Heart left ventricle (tissue), 16 donors: ENCODE measurements around the gene ABCB4. TPM values are rescaled to one million over a fixed set of nuclear protein-coding genes. Genes with fewer than 3 reads are reported as not detected.
"Not testable (repeated sequence)": the region's sequence is repeated elsewhere in the genome, so short reads cannot be mapped to it uniquely, and the experiment has no call there.

Experiments used
- ATAC-seq, 4 donors: fragments of 200-7000 bp; cut with Tn5 transposase; one replicate each; pipeline ENCODE4 v1.9.1; 2020 to 2022; ENCODE audit warnings: moderate library complexity in 4 of 4, mild to moderate bottlenecking in 3 of 4, moderate number of reproducible peaks in 1 of 4
- DNase-seq, 5 donors: peaks; one replicate each; pipeline ENCODE4 v3.0.0-alpha.2; 2020
- H3K27ac ChIP-seq, 12 donors: fragments of 200-600 bp; sonication (generic) in 4 of 12; one replicate each; pipeline versions ENCODE4 v1.5.0 to v1.8.0; 2016 to 2022; ENCODE audit warnings: mild to moderate bottlenecking in 2 of 12
- H3K27me3 ChIP-seq, 9 donors: fragments of 200-600 bp; sonication (generic) in 2 of 9; one replicate each; pipeline versions ENCODE4 v1.5.1 to v1.8.0; 2016 to 2022; ENCODE audit warnings: mild to moderate bottlenecking in 3 of 9
- H3K36me3 ChIP-seq, 9 donors: fragments of 200-600 bp; sonication (generic) in 2 of 9; one replicate each; pipeline versions ENCODE4 v1.5.0 to v1.8.0; 2018 to 2022; ENCODE audit warnings: mild to moderate bottlenecking in 2 of 9
- H3K4me1 ChIP-seq, 12 donors: fragments of 200-600 bp; sonication (generic) in 4 of 12; one replicate each; pipeline versions ENCODE4 v1.5.0 to v1.8.0; 2016 to 2022; ENCODE audit warnings: mild to moderate bottlenecking in 3 of 12
- H3K4me3 ChIP-seq, 12 donors: fragments of 200-600 bp; sonication (generic) in 4 of 12; one replicate each; pipeline versions ENCODE4 v1.5.0 to v1.8.0; 2017 to 2022; ENCODE audit warnings: mild to moderate bottlenecking in 9 of 12, moderate library complexity in 4 of 12
- H3K9me3 ChIP-seq, 12 donors: fragments of 200-600 bp; sonication (generic) in 4 of 12; one replicate each; pipeline versions ENCODE4 v1.5.0 to v1.8.0; 2016 to 2022; ENCODE audit warnings: mild to moderate bottlenecking in 1 of 12
- CTCF ChIP-seq, 12 donors: fragments of 200-600 bp; sonication (generic) in 4 of 12; IDR thresholded peaks; one replicate each; pipeline versions ENCODE4 v1.5.0 to v1.8.0; 2018 to 2022; ENCODE audit warnings: antibody characterized with exemption in 12 of 12, mild to moderate bottlenecking in 5 of 12
- POLR2A ChIP-seq, 2 donors: fragments of 450-650 bp; IDR thresholded peaks; one replicate each; pipeline ENCODE4 v1.6.1; 2017; ENCODE audit warnings: antibody characterized with exemption in 2 of 2, mild to moderate bottlenecking in 2 of 2, moderate library complexity in 2 of 2
- WGBS, 4 donors: extraction: QIAGEN DNeasy Blood & Tissue Kit in 2 of 4; methylation state at CpG; one replicate each; pipeline versions ENCODE4 v1.1.5 to v1.1.7; 2013 to 2018; 5-methylcytosine and 5-hydroxymethylcytosine counted together
- intact Hi-C, 10 donors: fragments of 100-400 bp; cut with DNase I; formaldehyde crosslinking; loops; one replicate each; pipeline versions ENCODE4 v1.11.1 to v1.14.2; 2022
- polyA plus RNA-seq, 2 donors: library from polyadenylated mRNA; stranded (reverse); fragments of 200-250 nt; gene quantifications; one replicate each; pipeline ENCODE4 v1.2.3, GENCODE V29; 2013
- total RNA-seq, 9 donors: library from RNA; depleted of rRNA in 2 of 9; stranded (reverse); fragments of >200 nt in 2 of 9; fragmentation: NEBNext Ultra II Directional in 3 of 9; extraction: Animal tissue kit (Norgen Biotek cat#: 25700) in 3 of 9; gene quantifications; one replicate each; pipeline versions ENCODE4 v1.1.0 to v1.2.4, GENCODE V29; 2016 to 2023
- donor health status: ischemic (EF 13 %, LVEDD 7.1; RV severe dilation, severe dysfunction).
- donor health status: healthy with polysubstance abuse.
- donor health status: DM: no; HTN: yes; CAD: no.
- donor health status: DM: no; HTN: no; CAD: no.
- donor health status: ischemic (EF 25% LVEDD 6.9; RV normal size, moderate dysfunction).
- donor health status: ischemic (EF 25% LVEDD 5.7; RV mildly dilated, moderate dysfunction).
- donor health status: healthy.
- donor health status: DM: yes; HTN: yes; CAD: no.
- donor health status: ischemic (EF 35%, LVEDD 5.7; RV mildly dilated, moderate dysfunction).
- donor health status: nonischemic (EF 11% LVEDD 7.7; RV severe dilation, severe dysfunction).
- donor health status: DM: yes; HTN: yes; CAD: no.
- donor health status: PGD.
- donor health status: ischemic (EF 29% LVEDD 5.4; RV normal size, mild dysfunction).
- donor health status: nonischemic (EF 23%, LVEDD 6.1; RV moderate dilation, normal function).

Gene ABCB4
- total and polyA plus RNA-seq, 11 donors = 0.87 to 9.6 (median 6.8) TPM

- intact Hi-C loops, H3K27me3 ChIP-seq, H3K27ac ChIP-seq, ATAC-seq, DNase-seq, H3K9me3 ChIP-seq, H3K36me3 ChIP-seq, H3K4me1 ChIP-seq, H3K4me3 ChIP-seq: not testable (repeated sequence)
- 59 to 64% (median 60%) methylated on average over 16 of the region's 16 CpGs for WGBS, 4 donors
Measured at GRCh38 chr7:87464830-87465533, 10.5 kb downstream of the ABCB4 start.

DNA sequence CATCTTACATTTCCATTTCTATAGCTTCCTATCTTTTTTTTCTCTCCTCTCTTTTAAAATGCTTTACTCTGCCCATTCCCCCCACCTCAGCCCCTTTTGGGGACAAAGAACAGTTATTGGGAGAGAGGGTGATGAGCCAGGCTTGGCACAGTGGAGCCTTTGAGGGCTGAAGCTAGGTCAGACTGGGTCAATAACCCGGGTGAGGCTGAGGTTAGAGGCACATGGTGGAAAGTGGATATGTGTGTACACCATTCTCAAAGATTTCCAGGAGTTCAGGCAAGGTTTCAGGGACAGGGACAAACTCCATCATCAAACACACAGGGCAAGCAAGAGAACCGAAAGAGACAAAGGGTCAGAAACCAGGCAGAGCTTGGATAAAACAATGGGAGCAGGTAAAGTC, 11.5 kb downstream of the ABCB4 start:
- no peak for TF ChIP-seq CTCF (IDR thresholded peaks at IDR 0.05)
- TF ChIP-seq POLR2A (IDR thresholded peaks at IDR 0.05) = no peak
- Histone ChIP-seq H3K27me3 (no peaks in the 10 kb centered on the region), H3K4me3 (no peak overlapping the region), H3K9me3 (no peaks in the 10 kb centered on the region), H3K27ac (no peak overlapping the region), H3K4me1 (peaks cover 0 to 9% (median 0%) of the 10 kb centered on the region in 12 donors), H3K36me3 (peaks cover 0 to 4% (median 0%) of the 10 kb centered on the region in 9 donors)
- WGBS, 4 donors = 68 to 83% (median 76%) methylated on average over 2 of the region's 2 CpGs
- intact Hi-C loops = no loop called here
- DNase-seq (no peak), ATAC-seq (no peak)

DNA sequence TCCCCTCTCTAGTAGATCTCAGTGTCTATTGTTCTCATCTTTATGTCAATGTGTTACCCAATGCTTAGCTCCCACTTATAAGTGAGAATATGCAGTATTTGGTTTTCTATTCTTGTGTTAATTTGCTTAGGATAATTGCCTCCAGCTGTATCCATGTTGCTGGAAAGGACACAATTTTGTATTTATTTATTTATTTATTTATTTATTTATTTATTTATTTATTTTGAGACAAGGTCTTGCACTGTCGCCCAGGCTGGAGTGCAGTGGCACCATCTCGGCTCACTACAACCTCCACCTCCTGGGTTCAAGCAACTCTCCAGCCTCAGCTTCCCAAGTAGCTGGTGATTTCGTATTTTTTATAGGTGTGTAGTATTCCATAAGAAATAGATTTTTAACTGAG, 15.0 kb downstream of the ABCB4 start:
- DNase-seq, H3K4me3 ChIP-seq, H3K4me1 ChIP-seq, H3K27me3 ChIP-seq, intact Hi-C loops, H3K27ac ChIP-seq, H3K9me3 ChIP-seq, H3K36me3 ChIP-seq, ATAC-seq: not testable (repeated sequence)
- WGBS, 4 donors = 90 to 97% (median 94%) methylated on average over 3 of the region's 3 CpGs

DNA sequence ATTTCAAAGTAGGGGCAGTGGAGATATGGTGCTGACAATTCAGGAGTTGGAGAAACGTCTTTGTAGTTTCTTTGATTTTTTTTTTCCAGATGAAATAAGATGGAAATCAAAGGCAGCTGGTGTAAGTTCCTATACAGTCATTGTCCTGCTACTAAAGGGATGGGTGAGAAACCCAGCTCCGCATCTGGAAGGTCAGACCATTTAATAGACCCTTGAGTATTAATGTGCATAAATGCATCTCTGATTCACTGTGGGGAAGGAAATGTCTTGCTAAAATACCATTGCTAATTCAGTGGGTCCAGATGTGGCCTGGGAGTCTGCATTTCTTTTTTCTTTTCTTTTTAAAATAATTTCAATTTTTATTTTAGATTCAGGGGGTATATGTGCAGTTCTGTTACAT, 15.5 kb downstream of the ABCB4 start:
- ATAC-seq = no peak

DNA sequence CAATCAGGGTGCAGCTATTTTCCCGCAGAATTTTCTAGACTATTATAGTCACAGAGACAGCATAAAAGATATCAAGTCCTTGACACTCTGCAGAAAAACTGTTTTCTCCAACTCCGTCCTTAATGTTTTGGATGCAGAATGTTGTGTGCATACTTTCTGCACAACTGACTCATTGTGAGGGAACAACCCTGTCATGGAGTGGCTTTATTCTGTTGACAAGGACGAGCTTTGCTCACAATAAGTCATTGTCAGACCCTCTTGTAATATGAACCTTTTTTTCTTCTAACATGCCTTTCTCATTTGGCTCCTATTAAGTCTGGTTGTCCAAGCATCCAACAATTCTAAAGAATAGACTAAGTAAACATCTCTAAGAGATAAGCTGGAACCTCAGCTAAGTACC, 17.3 kb downstream of the ABCB4 start:
- H3K27ac ChIP-seq = no peak overlapping the region
- WGBS, 4 donors = 71 to 81% (median 77%) methylated on average over 3 of the region's 3 CpGs
- no peak for DNase-seq
- intact Hi-C loops = no loop called here
- H3K27me3 ChIP-seq = no peaks in the 10 kb centered on the region
- ATAC-seq = no peak
- no peak overlapping the region for H3K4me3 ChIP-seq
- TF ChIP-seq CTCF (IDR thresholded peaks at IDR 0.05) (no peak), POLR2A (IDR thresholded peaks at IDR 0.05) (no peak)
- no peaks in the 10 kb centered on the region for H3K9me3 ChIP-seq
- H3K4me1 ChIP-seq = no peaks in the 10 kb centered on the region
- peaks cover 0 to 4% (median 0%) of the 10 kb centered on the region in 9 donors for H3K36me3 ChIP-seq

More for the DNA sequence above, 15.5 kb downstream of the ABCB4 start:
- Histone ChIP-seq H3K9me3 (no peaks in the 10 kb centered on the region), H3K4me3 (no peak overlapping the region), H3K27ac (no peak overlapping the region), H3K27me3 (no peaks in the 10 kb centered on the region), H3K4me1 (peaks cover 0 to 4% (median 0%) of the 10 kb centered on the region in 12 donors), H3K36me3 (peaks cover 0 to 4% (median 0%) of the 10 kb centered on the region in 9 donors)
- TF ChIP-seq CTCF (IDR thresholded peaks at IDR 0.05) = no peak
- no peak for TF ChIP-seq POLR2A (IDR thresholded peaks at IDR 0.05)
- WGBS, 4 donors = 78 to 87% (median 83%) methylated on average over 2 of the region's 2 CpGs
- no peak for DNase-seq
- intact Hi-C loops = no loop called here
